Activated naive CD8-positive, alpha-beta T cell treated with anti-CD3 and anti-CD28 coated beads for 36 hours (primary cell): ENCODE data around the gene ARPP19. TPM values are rescaled to one million over a fixed set of nuclear protein-coding genes. Genes with fewer than 3 reads are reported as not detected.
"Not testable (repeated sequence)": the region's sequence is repeated elsewhere in the genome, so short reads cannot be mapped to it uniquely, and the experiment has no call there.

Source experiments
- DNase-seq: peaks from one replicate; pipeline ENCODE4 v3.0.0; 2021
- H3K27ac Mint-ChIP-seq: one replicate; pipeline ENCODE4 v1.8.0; 2022; ENCODE audit warnings: mild to moderate bottlenecking, moderate library complexity, mixed read lengths
- H3K27me3 Mint-ChIP-seq: one replicate; pipeline ENCODE4 v1.8.0; 2022; ENCODE audit warnings: mild to moderate bottlenecking, mixed read lengths
- H3K36me3 Mint-ChIP-seq: one replicate; pipeline ENCODE4 v1.8.0; 2021; ENCODE audit warnings: mild to moderate bottlenecking, mixed read lengths
- H3K4me1 Mint-ChIP-seq: one replicate; pipeline ENCODE4 v1.8.0; 2021; ENCODE audit warnings: mixed read lengths
- H3K4me3 Mint-ChIP-seq: one replicate; pipeline ENCODE4 v1.8.0; 2022; ENCODE audit warnings: mild to moderate bottlenecking, moderate library complexity, mixed read lengths
- H3K9me3 Mint-ChIP-seq: one replicate; pipeline ENCODE4 v1.8.0; 2022; ENCODE audit warnings: mixed read lengths
- total RNA-seq, 2 experiments: library from RNA; stranded (reverse); gene quantifications; one replicate each; pipeline ENCODE4 v1.2.3, GENCODE V29; 2021

Gene ARPP19
- total RNA-seq, 2 experiments from 2014 or later: 186 to 190 TPM

DNA sequence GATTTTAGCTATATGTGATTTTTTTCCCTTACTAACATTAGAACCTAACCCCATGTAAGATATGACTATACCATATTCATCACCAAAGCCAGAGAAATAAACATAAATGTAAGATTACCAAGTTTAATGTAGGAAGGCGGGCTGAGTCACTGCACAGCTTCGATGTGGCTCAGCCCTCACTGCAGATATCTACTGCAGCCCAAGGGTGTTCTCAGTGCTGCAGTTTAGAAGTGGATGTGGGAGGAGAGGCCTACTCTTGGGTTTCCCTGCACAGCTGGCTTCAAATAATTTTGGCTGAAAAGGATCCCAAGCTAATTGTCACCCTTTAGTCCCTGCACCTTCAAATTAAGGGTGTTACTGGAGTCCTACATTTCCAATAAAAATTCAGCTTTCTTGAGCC, 9.3 kb downstream of the ARPP19 start:
- Mint-ChIP-seq H3K4me3 (no peak overlapping the region), H3K36me3 (peaks cover 35% of the 10 kb centered on the region)

DNA sequence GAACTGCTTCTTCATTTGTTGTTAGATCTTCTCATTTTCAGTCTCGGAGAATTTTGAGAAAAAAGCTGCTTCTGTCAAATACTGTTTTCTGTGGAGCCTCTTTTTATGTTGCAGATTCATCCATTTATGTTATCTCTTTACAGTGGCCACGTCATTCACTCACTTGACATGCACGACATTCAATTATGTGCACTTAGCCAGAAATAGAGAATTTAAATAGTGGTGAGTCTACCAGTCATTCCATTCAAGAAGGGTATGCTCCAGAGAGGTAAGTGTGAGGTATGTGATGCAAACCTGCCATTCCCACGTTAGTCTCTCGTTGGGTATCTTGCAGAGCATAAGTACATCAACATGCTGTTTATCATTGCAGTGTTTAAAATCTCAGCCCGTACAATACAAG, 9.8 kb downstream of the ARPP19 start:
- peak overlapping the region; percentile 63 for H3K27ac Mint-ChIP-seq
- no peaks in the 10 kb centered on the region for H3K9me3 Mint-ChIP-seq
- no peak overlapping the region for H3K4me3 Mint-ChIP-seq
- no peak for DNase-seq
- peaks cover 56% of the 10 kb centered on the region for H3K4me1 Mint-ChIP-seq
- no peaks in the 10 kb centered on the region for H3K27me3 Mint-ChIP-seq
- H3K36me3 Mint-ChIP-seq: peaks cover 32% of the 10 kb centered on the region

More for the DNA sequence above, 9.3 kb downstream of the ARPP19 start:
- peak; percentile 8 for DNase-seq
- Mint-ChIP-seq H3K27ac (peak overlapping the region; percentile 30), H3K27me3 (no peaks in the 10 kb centered on the region), H3K9me3 (no peaks in the 10 kb centered on the region), H3K4me1 (peaks cover 59% of the 10 kb centered on the region)

DNA sequence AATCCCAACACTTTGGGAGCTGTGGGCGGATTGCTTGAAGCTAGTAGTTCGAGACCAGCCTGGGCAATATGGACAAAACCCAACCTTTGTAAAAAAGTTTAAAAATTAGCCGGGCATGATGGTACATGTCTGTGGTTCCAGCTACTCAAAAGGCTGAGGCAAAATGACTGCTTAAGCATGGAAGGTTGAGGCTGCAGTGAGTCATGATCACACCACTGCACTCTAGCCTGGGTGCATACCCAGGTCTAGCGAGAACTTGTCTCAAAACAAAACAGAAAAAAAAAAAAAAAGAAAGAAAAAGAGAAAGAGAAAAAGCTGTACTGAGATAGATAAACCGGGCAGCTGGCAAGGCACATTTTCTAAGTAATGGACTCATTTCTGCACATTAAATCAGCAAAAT, 10.6 kb downstream of the ARPP19 start:
- no peaks in the 10 kb centered on the region for H3K9me3 Mint-ChIP-seq
- peak overlapping the region; percentile 14 for H3K4me3 Mint-ChIP-seq
- peaks cover 32% of the 10 kb centered on the region for H3K36me3 Mint-ChIP-seq
- no peaks in the 10 kb centered on the region for H3K27me3 Mint-ChIP-seq
- DNase-seq: peak; percentile 56
- peak overlapping the region; percentile 73 for H3K27ac Mint-ChIP-seq
- peaks cover 51% of the 10 kb centered on the region for H3K4me1 Mint-ChIP-seq

DNA sequence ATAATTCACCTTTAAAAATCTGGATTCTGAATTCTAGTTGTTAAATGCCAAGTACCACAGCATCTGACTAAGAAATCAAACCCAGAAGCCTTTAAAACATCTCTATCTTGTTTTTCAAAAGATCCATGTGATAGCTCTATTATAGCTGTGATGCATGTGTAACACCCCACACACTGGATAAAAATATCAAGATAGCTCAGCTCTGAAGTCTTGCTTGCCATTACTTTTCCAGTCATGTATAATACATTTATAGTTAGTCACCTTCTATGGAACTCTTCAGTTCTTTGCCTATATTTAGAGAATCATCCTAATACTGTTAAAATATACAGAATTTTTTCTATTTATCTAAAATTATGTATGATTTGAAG, 11.6 kb downstream of the ARPP19 start:
- H3K9me3 Mint-ChIP-seq: no peaks in the 10 kb centered on the region
- no peak overlapping the region for H3K27ac Mint-ChIP-seq
- peaks cover 27% of the 10 kb centered on the region for H3K36me3 Mint-ChIP-seq
- H3K27me3 Mint-ChIP-seq: no peaks in the 10 kb centered on the region
- H3K4me1 Mint-ChIP-seq: peaks cover 44% of the 10 kb centered on the region
- no peak for DNase-seq
- H3K4me3 Mint-ChIP-seq: no peak overlapping the region

DNA sequence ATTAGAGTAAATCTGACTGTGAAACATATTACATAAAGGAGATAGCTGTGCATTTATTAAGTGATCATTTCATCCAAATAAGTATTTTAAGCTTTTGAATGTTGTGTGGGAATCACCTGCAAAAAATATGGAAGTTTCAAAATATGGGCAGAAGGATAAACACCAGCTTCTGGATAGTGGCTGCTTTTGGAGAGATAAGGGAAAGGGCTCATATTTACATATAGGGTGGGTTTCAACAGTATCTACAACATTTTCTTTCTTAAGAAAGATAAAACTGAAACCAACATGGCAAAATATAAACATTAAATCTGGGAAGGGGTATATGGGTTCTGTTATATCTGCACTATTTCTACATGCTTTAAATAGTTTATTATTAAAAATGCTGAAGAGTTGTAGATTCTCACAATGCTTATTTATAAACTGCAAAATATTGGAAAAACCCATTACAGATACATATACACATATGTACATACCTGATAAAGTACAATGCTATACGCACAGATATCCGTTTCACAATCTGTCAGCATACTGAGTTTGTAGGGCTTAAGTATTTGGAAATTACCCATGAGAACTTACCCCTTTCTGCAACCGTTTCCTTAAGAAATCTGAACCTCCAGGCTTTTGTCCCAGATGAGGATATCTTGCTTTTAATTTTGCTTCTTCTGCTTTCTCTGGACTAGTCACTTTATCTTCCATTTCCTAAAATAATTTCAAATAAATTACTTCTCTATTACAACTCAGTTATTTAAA, 12.1 kb downstream of the ARPP19 start:
- Mint-ChIP-seq H3K27me3 (no peaks in the 10 kb centered on the region), H3K36me3 (peaks cover 29% of the 10 kb centered on the region), H3K27ac (no peak overlapping the region), H3K4me3 (no peak overlapping the region), H3K4me1 (peaks cover 42% of the 10 kb centered on the region), H3K9me3 (no peaks in the 10 kb centered on the region)
- no peak for DNase-seq

DNA sequence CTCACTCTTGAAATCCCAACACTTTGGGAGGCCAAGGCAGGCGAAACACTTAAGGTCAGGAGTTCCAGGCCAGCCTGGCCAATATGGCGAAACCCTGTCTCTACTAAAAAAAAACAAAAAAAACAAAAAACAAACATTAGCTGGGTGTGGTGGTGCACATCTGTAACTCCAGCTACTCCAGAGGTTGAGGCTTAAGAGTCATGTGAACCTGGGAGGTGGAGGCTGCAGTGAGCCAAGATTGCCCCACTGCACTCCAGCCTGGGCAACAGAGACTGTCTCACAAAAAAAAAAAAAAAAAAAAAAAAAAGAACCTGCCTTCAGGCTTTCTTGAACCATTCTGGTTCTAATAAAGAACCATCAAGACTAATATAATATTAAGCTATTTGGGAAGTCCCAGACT, 16.5 kb downstream of the ARPP19 start:
- H3K4me1 Mint-ChIP-seq: peaks cover 18% of the 10 kb centered on the region
- DNase-seq: no peak
- no peaks in the 10 kb centered on the region for H3K9me3 Mint-ChIP-seq
- H3K36me3 Mint-ChIP-seq: peaks cover 26% of the 10 kb centered on the region
- H3K27me3 Mint-ChIP-seq: no peaks in the 10 kb centered on the region
- H3K27ac Mint-ChIP-seq: no peak overlapping the region
- H3K4me3 Mint-ChIP-seq: no peak overlapping the region

DNA sequence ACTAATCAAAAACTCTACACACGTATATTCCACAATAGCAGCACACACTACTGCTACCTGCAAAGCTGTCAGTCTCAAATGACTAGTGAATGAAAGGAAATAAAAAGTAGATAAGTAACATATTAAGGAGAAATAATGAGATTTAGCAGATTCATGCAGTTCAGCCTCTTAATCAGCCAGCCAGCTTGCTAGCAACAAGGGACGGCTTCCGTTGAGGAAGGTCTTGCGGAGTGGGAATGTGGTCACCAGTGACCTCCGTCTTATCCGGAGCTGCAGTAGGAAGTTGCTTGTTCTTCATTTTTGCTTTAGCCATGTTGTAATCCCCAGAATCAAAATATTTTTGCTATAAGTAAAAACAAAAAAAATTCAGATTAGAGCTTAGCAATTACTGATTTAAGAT, 17.1 kb downstream of the ARPP19 start:
- H3K27me3 Mint-ChIP-seq: no peaks in the 10 kb centered on the region
- peaks cover 13% of the 10 kb centered on the region for H3K4me1 Mint-ChIP-seq
- H3K9me3 Mint-ChIP-seq: no peaks in the 10 kb centered on the region
- DNase-seq: no peak
- H3K36me3 Mint-ChIP-seq: peaks cover 32% of the 10 kb centered on the region
- no peak overlapping the region for H3K27ac Mint-ChIP-seq
- H3K4me3 Mint-ChIP-seq: no peak overlapping the region

DNA sequence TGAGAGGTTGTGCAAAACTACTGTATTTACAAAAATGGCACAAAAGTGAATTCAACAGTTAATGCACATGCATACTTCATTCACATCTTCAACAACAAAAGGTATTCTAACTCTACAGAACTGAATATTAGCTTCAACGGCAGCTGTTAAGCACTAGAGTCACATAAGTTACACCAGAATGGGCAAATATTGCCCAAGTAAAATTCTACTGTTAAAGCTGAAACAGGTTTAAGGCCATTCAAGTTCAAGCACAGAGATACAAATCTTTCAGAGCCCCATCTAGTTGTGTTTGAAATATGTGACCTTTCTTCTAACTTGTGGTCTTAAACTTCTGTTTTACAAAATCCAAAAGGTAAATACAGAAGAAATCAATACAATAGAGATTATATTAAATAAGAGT, 17.6 kb downstream of the ARPP19 start:
- not testable (repeated sequence) for H3K4me1 Mint-ChIP-seq, DNase-seq, H3K27ac Mint-ChIP-seq, H3K9me3 Mint-ChIP-seq, H3K27me3 Mint-ChIP-seq, H3K4me3 Mint-ChIP-seq
- peaks cover 33% of the 10 kb centered on the region for H3K36me3 Mint-ChIP-seq

DNA sequence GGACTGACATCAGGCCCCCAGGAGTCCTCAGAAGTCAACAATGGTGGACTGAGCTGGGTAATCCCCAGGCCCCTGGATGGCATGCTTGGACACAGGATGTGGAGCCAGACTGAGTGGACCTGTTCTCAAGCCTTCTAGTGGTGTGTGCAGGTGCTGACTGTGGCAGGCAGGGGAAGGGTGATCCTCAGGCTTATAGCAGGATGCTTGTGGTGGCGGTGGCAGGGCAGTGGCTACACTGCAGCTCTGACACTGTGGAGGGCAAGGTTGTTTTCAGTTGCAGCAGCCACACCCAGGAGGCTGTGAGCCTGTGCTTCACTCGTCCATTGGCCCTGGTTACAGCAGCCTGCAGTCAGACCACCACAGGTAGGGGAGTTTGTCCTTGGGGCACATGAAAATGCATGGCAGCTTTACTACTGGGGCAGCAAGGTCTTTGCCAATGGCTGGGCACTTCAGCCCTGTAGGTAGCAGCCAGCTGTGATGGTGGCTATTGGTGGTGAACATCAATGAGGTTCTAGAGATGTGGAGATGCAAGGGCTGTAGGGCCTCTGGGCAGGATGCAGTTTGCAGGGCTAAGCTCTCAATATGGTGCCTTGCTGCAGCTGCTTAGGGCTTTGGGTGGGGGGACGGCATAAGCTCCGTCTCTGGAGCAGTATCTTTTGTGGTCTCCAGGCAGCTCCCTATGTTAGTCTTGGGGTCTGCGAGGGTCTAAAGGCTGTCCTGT, 22.6 kb downstream of the ARPP19 start:
- no peak overlapping the region for H3K27ac Mint-ChIP-seq
- peaks cover 2% of the 10 kb centered on the region for H3K4me1 Mint-ChIP-seq
- peaks cover 12% of the 10 kb centered on the region for H3K9me3 Mint-ChIP-seq
- H3K4me3 Mint-ChIP-seq: no peak overlapping the region
- no peak for DNase-seq
- H3K36me3 Mint-ChIP-seq: peaks cover 38% of the 10 kb centered on the region
- no peaks in the 10 kb centered on the region for H3K27me3 Mint-ChIP-seq

DNA sequence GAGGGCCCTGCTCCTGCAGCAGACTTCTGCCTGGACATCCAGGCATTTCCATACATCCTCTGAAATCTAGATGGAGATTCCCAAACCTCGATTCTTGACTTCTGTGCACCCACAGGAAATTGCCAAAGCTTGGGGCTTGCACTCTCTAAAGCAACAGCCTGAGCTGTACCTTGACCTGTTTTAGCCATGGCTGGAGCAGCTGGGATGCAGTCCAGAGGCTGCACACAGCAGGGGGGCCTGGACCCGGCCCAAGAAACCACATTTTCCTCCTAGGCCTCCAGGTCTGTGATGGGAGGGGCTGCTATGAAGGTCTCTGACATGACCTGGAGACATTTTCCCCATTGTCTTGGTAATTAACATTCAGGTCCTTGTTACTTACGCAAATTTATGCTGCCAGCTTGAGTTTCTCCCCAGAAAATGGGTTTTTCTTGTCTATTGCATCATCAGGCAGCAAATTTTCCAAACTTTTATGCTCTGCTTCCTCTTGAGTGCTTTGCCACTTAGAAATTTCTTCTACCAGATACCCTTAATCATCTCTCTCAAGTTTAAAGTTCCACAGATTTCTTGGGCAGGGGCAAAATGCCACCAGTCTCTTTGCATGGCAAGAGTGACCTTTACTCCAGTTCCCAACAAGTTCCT, 28.3 kb downstream of the ARPP19 start:
- Mint-ChIP-seq H3K9me3 (peaks cover 5% of the 10 kb centered on the region), H3K4me1 (no peaks in the 10 kb centered on the region)

DNA sequence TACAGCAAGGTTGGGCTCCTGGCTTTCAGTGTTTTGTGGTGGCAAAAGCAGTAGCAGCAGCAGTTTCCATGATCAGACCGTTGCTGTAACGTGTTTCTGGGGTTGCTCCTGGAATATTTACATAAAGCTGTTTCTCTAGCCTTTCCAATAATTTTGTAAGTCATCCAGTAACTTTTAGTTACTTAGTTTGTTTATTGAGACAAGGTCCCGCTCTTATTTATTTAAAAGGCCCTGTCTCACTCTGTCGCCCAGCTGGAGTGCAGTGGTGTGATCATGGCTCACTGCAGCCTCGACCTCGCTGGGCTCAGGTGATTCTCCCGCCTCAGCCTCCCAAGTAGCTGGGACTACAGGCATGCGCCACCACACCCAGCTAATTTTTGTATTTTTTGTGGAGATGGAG, 31.4 kb downstream of the ARPP19 start:
- no peaks in the 10 kb centered on the region for H3K9me3 Mint-ChIP-seq
- H3K27me3 Mint-ChIP-seq: peaks cover 3% of the 10 kb centered on the region
- no peaks in the 10 kb centered on the region for H3K36me3 Mint-ChIP-seq
- H3K4me1 Mint-ChIP-seq: peaks cover 3% of the 10 kb centered on the region
- DNase-seq: no peak
- no peak overlapping the region for H3K27ac Mint-ChIP-seq
- H3K4me3 Mint-ChIP-seq: no peak overlapping the region

More for the DNA sequence above, 28.3 kb downstream of the ARPP19 start:
- H3K36me3 Mint-ChIP-seq: peaks cover 4% of the 10 kb centered on the region
- no peak overlapping the region for H3K4me3 Mint-ChIP-seq
- H3K27me3 Mint-ChIP-seq: peaks cover 3% of the 10 kb centered on the region
- no peak for DNase-seq
- no peak overlapping the region for H3K27ac Mint-ChIP-seq

DNA sequence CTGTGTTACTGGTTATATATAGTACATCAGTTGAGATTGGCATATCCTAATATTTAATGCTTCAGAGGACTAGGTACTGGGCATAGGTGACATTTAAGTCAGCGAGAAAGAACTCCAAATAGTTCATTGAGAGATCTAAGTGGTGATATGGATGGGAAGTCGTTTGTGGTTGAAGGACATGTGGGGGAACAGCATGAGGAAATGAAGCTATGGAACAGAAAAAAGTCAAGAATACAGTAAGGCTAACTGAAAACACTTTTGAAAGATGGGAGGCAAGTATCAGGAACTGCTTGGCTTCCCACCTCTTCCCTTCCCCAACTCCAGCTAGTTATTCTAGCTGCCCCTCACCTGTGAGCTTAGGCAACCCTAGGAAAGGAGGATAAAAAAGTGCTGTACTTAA, 36.4 kb downstream of the ARPP19 start:
- H3K4me3 Mint-ChIP-seq: no peak overlapping the region
- no peaks in the 10 kb centered on the region for H3K9me3 Mint-ChIP-seq
- peaks cover 16% of the 10 kb centered on the region for H3K4me1 Mint-ChIP-seq
- no peak for DNase-seq
- H3K36me3 Mint-ChIP-seq: no peaks in the 10 kb centered on the region
- peaks cover 11% of the 10 kb centered on the region for H3K27me3 Mint-ChIP-seq
- no peak overlapping the region for H3K27ac Mint-ChIP-seq

DNA sequence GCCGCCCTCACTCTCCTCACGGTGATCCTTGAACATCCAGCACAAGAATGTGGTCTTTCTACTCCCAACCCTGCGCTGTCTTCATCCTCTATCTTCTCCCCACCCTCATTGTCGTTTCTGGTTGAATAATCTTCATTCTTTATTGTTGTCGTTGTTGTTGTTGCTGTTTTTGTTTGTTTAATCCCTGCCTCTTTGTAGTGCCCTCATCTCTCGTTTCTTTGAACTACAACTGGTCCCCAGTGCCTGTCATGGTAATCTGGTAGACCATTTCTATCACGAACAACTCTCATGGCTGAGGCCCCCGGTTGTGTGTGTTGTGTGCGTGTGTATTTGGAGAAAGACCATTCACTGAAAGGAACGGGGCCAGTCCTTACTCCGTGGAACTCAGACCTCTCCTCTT, 38.9 kb downstream of the ARPP19 start:
- H3K36me3 Mint-ChIP-seq: no peaks in the 10 kb centered on the region
- peaks cover 8% of the 10 kb centered on the region for H3K27me3 Mint-ChIP-seq
- H3K4me3 Mint-ChIP-seq: peak overlapping the region; percentile 79
- no peak for DNase-seq
- peak overlapping the region; percentile 47 for H3K27ac Mint-ChIP-seq
- peaks cover 23% of the 10 kb centered on the region for H3K4me1 Mint-ChIP-seq
- no peaks in the 10 kb centered on the region for H3K9me3 Mint-ChIP-seq

DNA sequence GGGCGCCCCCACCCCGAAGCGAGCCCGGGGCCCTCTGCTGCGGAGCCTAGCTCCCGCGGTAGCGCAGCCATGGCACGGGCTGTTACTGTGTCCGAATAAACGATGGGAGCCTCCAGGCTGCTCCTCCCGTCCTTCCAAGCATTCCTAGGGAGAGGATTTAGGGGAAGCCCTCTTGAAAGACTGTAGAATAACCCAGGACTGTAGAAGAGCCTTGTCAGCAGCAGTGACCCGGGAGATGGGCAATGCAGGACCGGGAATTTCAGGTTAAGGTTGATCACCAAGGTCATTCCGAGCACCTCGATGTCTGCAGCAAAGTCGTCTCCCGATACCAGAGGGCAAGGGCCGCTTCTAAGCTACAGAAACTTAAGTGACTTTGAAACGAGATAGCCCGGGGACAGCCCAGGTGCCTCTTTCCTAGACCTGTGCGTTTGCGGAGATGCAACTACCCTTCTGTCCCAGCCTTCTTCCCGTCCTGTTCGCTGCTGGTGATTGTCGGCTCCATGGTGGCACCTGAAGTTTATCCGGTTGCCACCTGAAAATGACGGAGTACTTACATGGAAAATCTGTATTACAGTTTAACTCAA, 39.4 kb downstream of the ARPP19 start:
- H3K27ac Mint-ChIP-seq: peak overlapping the region; percentile 66
- peak overlapping the region; percentile 79 for H3K4me3 Mint-ChIP-seq
- DNase-seq: peak; percentile 8
- no peaks in the 10 kb centered on the region for H3K36me3 Mint-ChIP-seq
- H3K9me3 Mint-ChIP-seq: no peaks in the 10 kb centered on the region
- H3K27me3 Mint-ChIP-seq: peaks cover 8% of the 10 kb centered on the region
- H3K4me1 Mint-ChIP-seq: peaks cover 23% of the 10 kb centered on the region
